ENCODE measurements around the gene PALLD.

- TF ChIP-seq CTCF (IDR thresholded peaks at IDR 0.05) (no peak), POLR2A (IDR thresholded peaks at IDR 0.05) (no peak)
Observed at GRCh38 chr4:168678751-168679366, 182.0 kb downstream of the PALLD start.
